ENCODE results near the gene CDR2L.
"Not testable (repeated sequence)": the region's sequence is repeated elsewhere in the genome, so short reads cannot be mapped to it uniquely, and the experiment has no call there.

Gene CDR2L

DNA sequence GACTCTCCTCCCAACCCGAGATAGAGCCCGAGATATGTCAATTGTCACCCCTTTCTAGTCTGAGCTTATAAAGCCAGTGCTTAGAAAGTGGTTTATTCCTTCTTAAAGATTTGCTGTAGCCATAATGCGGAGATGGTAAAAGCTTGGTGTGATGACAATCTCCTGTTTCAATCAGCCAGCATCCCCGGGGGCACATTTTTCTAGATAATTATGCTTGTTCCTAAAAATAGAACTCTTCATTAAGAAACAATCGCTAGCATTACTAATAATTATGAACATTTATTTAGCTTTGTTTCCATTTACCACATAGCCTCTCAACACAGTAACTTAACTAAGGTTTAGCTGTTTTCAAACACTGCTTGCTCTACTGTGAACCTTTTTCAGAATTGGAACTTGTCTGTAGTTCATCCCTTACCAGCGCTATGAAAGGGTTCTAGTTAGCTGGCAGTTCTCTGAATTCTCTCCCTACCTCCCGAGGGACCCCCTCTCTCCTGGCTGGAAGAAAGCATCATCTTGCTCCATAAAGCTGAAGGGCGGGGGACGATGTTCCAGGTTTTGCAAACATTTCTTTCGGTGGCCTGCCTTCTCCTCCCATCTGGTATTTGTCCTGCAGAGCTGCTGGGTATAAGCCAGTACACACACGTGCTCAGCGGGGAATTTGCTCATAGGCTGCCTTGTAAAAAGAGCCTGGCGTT, 24.1 kb downstream of the CDR2L start:
- DNase-seq: peak; percentile 73 to 76

- no peak for DNase-seq
Observed at GRCh38 chr17:75012096-75012345, 24.6 kb downstream of the CDR2L start.

DNA sequence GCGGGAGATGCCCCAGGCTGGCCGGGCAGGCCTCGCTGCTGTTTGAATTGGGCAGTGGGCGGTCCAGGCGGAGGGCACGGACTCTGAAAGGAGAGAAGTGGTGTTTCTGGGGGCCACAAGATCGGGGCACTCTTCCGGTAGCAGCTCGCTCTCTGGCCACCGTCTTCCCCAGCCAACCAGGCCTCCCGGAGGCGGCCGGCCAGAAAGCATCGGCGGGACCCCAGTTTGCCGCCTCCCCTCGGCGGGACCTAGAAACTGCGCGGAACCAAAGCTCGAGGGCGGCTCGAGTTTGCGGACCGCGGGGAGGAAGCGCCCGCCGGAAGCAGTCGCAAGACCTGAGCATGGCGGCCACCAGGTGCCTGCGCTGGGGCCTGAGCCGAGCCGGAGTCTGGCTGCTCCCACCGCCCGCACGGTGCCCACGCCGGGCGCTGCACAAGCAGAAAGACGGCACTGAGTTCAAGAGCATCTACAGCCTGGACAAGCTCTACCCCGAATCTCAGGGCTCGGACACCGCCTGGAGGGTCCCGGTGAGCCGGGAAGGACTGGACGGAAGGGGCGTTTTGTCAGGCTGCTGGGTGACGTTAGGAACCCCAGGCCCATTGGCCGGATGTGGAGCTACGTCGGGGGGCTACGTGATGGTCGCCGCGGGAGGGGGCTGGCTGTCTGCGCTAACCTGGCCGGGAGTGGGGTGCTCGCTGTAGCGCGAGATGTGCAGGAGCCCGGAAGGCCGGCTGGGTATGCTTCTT, 25.1 kb downstream of the CDR2L start, which contains the start of gene MRPL58:
TSS of gene MRPL58 (plus strand) at position 325 of the 746 bp plus-strand sequence. CDS start at position 342, 17 bp downstream.
- peak in 1 of 2 experiments; percentile 34 for DNase-seq

- DNase-seq: no peak
Observed at GRCh38 chr17:75013092-75013559, 25.7 kb downstream of the CDR2L start.

- DNase-seq: no peak
Observed at GRCh38 chr17:75019146-75019545, 31.7 kb downstream of the CDR2L start.

DNA sequence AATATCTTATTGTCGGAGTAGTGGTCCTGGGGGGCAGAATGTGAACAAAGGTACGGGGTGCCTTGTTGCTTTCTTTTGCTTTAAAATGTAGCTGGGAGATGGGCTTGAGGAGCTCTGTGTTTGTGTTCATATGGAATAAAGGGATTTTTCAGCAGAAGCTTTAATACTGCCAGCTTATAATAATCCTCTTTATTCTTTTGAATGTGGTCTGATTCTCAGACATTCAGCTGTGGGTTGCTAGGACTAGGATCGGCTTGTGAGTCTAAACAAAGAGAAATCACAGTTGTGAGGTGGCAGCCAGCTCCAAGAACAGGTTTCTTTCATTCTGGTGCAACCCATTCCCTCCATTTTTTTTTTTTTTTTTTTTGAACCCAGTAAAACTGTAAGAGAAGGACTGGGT, 32.3 kb downstream of the CDR2L start:
- no peak for DNase-seq

DNA sequence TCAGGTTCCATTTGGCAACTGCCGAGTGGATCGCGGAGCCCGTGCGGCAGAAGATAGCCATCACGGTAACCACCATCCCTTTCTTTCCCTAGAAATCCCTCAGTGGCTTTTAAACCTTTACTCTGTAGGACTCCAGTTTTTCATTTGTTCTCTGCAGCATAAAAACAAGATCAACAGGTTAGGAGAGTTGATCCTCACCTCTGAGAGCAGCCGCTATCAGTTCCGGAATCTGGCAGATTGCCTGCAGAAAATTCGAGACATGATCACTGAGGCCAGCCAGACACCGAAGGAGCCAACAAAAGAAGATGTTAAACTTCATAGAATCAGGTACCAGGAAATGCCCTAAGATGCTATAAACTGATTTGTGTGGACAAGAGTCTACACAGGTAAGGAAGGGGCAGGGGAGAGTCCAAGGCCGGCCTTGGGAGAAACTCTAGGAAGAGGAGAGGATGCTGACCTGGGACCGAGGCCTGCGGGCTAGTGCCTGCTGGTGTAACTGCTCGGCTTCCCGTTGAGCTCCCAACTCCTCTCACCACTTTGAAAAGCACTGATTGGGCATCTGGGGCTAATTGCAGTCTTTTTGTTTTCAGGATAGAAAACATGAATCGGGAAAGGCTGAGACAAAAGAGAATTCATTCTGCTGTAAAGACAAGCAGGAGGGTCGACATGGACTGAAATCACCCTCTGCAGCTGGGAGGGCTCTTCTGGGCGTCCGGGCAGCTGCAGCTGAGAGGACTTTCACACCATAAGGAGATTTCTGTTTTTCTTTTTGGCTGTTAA, 33.1 kb downstream of the CDR2L start:
- no peak for DNase-seq

DNA sequence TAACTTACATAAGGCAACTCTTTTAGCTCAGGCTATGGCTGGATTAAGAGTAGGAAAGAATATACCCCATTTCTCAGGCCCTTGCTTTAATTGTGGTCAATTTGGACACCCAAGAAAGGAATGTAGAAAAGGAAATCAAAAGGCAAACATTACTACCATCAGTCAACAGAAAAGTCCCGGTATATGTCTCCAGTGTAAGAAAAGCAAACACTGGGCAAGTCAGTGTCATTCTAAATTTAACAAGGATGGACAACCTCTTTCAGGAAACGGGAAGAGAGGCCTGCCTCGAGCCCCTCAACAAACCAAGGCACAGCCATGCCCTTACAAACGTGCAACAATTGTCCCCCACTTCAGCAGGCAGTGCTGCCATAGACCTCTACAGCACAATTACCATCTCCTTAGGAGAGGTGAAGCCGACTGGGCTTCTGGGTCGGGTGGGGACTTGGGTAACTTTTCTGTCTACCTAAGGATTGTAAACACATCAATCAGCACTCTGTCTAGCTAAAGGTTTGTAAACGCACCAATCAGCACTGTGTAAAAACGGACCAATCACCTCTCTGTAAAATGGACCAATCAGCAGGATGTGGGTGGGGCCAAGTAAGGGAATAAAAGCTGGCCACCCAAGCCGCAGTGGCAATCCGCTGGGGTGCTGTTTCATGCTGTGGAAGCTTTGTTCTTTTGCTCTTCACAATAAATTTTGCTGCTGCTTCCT, 37.4 kb downstream of the CDR2L start:
- no peak for DNase-seq

DNA sequence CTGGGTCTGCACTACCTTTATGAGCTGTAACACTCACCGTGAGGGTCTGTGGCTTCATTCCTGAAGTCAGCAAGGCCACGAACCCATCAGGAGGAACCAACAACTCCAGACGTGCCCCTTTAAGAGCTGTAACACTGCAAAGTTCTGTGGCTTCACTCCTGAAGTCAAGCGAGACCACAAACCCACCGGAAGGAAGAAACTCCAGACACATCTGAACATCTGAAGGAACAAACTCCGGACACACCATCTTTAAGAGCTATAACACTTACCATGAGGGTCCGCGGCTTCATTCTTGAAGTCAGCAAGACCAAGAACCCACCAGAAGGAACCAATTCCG, 37.9 kb downstream of the CDR2L start:
- DNase-seq: not testable (repeated sequence)

- DNase-seq: not testable (repeated sequence)
Observed at GRCh38 chr17:75026650-75027049, 39.2 kb downstream of the CDR2L start.

GRCh38 chr17:75030161-75030560, 42.7 kb downstream of the CDR2L start:
- DNase-seq: no peak

DNA sequence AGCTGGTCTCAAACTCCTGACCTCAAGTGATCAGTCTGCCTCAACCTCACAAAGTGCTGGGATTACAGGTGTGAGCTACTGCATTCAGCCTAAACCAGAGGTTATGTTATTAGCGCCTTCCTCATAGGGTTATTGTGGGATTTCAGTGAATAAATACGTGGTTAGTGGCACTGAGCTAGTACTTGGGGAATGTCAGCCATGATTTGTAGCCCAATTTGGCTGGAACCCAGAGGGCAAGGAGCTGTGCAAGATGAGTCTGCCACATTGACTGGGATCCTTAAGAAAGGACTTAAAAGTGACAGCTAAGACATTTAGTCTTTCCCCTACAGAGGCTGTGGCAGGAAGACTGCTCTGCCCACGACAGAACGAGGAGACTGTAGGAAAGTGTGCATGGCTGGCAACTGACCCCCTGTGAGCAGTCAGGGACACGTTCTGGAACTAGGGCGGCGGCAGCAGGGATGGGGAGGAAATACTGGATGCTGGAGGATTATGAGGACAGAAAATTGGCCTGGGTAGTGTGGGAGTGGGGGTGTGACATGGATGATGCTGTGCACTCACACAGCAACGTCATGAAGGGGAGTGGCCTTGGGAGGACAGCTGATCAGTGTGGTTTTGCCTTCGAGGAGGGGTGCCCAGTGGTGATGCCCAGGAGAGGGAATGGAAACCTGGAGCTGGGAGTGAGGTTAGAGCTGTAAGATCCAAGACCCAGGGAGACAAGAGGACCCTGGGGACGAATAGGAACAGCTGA, 44.7 kb downstream of the CDR2L start:
- peak; percentile 76 to 96 for DNase-seq

DNA sequence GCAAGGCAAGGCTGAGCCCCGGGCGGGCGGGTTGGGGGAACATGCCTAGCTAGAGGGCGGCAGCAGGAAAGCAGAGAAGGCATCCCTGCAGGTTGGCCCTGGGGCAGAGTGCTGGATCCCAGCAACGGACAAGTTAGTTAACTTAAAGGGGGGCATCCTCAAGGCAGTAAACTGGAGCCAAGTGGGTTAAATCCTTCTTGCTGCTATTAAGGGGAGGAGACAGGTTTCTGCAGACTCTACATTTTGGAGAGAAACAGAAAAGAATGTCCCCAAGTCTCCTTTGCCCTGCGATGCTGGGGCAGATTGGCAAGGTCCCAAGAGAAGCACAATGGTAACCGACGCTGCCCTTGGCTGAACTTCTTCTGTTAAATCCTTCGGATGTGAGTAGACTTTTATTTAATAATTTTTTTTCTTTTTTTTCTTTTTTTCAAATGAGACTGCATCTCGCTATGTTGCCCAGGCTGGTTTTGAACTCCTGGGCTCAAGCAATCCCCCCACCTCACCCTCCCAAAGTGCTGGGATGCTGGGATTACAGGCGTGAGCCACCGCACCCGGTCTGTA, 45.4 kb downstream of the CDR2L start:
- DNase-seq: no peak

DNA sequence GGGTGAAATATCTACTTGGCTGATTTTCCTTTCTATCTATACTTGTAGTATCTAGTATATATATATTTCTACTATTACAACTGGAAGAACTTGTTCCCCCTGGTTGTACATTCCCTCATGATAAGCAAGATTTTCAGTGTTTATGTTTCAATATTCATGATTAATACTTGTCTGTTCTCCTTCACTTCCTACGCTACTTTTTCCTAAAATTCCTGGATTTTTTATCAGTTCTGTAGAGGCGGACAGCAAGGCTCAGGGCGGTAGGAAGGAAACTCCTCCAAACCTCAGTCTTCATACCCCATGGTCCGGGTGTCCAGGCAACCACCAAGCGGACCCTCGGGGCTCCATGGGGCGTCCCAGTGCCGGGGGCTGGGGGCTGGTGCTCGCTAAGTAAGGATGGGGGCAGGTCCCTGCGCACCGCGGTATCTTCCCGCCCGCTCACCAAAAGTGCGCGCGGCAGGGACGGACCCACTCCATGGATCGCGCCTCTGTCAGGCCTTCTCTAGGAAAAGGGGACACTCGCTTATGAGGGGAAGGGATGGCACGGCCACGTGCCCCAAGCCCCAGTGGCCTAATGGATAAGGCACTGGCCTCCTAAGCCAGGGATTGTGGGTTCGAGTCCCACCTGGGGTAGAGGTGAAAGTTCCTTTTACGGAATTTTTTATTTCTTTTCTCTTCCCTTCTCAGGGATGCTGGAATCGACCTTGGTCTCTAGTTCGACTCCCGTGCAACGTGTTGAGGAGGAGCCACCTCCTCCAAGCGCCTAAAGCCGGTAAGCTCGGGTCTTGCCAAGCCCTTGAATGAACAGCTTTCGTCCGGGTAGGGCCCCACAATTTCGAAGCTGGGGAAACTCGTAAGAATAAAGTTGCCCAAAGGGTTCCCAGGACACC, 46.2 kb downstream of the CDR2L start:
- DNase-seq: peak in 1 of 2 experiments; percentile 72

GRCh38 chr17:75034236-75034908, 46.9 kb downstream of the CDR2L start:
- DNase-seq: peak in 1 of 2 experiments; percentile 18

DNA sequence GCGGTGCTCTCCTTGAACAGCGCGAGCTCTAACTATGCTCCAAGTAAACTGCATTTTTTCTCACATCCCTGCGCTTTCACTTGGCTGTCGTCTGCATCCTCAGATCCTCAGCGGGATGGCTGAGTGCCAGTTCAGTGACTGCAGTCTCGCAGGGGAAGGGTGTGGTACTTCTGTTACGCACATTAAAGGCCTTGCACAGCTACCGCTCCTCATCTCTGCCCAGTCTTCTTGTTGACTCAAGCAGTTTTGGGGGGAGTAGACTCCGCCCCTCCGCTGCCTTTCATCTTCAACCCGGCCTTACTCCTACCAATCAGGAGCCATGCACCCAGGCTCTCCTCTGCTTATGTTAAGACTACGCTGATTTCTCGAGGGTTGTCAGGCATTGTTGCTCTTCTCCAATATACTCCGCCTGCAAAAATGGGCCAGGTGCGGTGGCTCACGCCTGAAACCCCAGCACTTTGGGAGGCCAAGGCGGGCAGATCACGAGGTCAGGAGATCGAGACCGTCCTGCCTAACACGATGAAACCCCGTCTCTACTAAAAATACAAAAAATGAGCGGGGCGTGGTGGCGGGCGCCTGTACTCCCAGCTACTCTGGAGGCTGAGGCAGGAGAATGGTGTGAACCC, 49.3 kb downstream of the CDR2L start:
- peak in 1 of 2 experiments; percentile 27 for DNase-seq

DNA sequence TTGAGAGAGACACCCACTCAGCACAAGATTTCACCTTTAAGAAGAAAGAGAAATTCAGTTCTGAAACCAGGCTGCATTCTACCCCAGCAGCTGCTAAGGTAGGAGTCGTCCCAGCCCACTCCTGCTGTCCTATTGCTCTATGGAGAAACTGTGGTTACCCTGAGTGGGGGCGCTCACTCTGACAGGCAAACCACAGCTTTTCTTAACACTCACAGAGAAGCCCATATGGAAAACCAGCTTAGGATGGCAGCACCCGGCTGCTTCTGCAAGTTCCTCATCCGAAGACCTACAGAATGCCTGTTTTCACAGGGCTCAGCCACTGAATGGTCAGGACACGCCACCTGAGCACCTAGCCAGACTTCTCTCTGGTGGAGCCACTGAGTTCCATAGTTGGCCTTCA, 51.8 kb downstream of the CDR2L start:
- no peak for DNase-seq

DNA sequence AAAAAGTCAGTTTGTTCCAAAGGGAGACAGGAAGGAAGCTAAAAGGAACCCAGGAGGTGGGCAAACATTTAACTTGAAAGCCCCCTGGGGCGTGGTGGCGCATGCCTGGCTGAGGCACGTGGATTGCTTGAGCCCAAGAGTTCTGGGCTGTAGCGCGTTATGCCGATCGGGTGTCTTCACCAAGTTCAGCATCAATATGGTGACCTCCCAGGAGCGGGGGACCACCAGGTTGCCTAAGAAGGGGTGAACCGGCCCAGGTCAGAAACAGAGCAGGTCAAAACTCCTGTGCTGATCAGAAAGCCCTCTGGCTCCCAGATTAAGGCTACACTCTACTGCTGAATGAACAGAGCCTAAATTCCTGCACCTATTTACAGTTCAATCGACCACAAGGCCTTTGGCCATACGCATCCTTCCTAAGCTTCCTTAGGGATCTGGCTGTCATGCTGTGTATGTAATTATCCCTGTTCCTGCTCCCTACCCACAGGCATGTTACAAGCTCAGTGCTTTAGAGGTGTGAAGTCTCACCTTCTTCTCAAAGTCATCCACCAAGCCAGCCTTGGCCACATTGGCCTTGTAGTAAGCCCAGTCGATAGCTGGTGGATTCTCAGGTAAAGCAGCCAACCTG, 54.3 kb downstream of the CDR2L start:
- no peak for DNase-seq

DNA sequence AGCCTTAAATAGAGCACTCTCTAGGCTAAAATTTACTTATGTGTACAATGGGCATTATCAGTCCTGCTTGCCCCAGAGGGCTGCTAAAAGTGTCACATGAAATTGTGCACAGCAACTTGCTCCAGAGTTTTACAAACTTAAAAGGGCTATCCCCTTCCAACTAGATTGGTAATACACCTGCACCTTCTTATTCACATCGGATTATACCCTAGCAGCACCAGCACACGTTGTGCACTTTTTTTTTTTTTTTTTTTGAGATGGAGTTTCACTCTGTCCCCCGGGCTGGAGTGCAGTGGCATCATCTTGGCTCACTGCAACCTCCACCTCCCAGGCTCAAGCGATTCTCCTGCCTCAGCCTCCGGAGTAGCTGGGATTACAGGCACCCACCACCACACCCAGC, 56.4 kb downstream of the CDR2L start:
- DNase-seq: not testable (repeated sequence)

All from cerebellar nuclear complex (tissue), 1 donor.